AG10803 (cell line): ENCODE data around the gene SIL1.

Experiments used
- DNase-seq: peaks from one replicate; pipeline ENCODE4 v3.0.0; 2010; ENCODE audit warnings: low read depth
- H3K4me3 ChIP-seq: 2 replicates; pipeline ENCODE4 v1.5.1; 2011; ENCODE audit warnings: mild to moderate bottlenecking, low read length, control low read depth
- CTCF ChIP-seq: conservative IDR thresholded peaks from 2 replicates; pipeline ENCODE4 v1.5.1; 2011; ENCODE audit warnings: mild to moderate bottlenecking, low read length, control low read depth, inconsistent platforms

The SIL1 gene

GRCh38 chr5:139023286-139023685 is 174.9 kb downstream of the SIL1 start:
- TF ChIP-seq CTCF, result no peak
- no peak overlapping the region for H3K4me3 ChIP-seq
- DNase-seq, result no peak

- peak; percentile 25 for DNase-seq
- H3K4me3 ChIP-seq, result no peak overlapping the region
- no peak for TF ChIP-seq CTCF
These were observed 175.6 kb downstream of the SIL1 start for GRCh38 chr5:139022528-139022927.

- TF ChIP-seq CTCF, result no peak
- H3K4me3 ChIP-seq, result no peak overlapping the region
- DNase-seq, result no peak
These were observed 176.8 kb downstream of the SIL1 start for GRCh38 chr5:139021346-139021745.

GRCh38 chr5:139019880-139020279 is 178.3 kb downstream of the SIL1 start:
- H3K4me3 ChIP-seq, result no peak overlapping the region
- DNase-seq, result no peak
- no peak for TF ChIP-seq CTCF

- no peak overlapping the region for H3K4me3 ChIP-seq
- no peak for DNase-seq
- TF ChIP-seq CTCF, result no peak
These were observed 179.0 kb downstream of the SIL1 start for GRCh38 chr5:139019211-139019610.

GRCh38 chr5:139017624-139018023 is 180.5 kb downstream of the SIL1 start:
- no peak for TF ChIP-seq CTCF
- H3K4me3 ChIP-seq, result no peak overlapping the region
- DNase-seq, result no peak

GRCh38 chr5:139016186-139016585 is 182.0 kb downstream of the SIL1 start:
- no peak for TF ChIP-seq CTCF
- no peak overlapping the region for H3K4me3 ChIP-seq
- DNase-seq, result no peak
